Measurements from ENCODE around the gene PPFIA4. TPM values are rescaled to one million over a fixed set of nuclear protein-coding genes. Genes with fewer than 3 reads are reported as not detected.
"Not testable (repeated sequence)": the region's sequence is repeated elsewhere in the genome, so short reads cannot be mapped to it uniquely, and the experiment has no call there.

PPFIA4 gene
- total RNA-seq = 11.1 TPM

DNA sequence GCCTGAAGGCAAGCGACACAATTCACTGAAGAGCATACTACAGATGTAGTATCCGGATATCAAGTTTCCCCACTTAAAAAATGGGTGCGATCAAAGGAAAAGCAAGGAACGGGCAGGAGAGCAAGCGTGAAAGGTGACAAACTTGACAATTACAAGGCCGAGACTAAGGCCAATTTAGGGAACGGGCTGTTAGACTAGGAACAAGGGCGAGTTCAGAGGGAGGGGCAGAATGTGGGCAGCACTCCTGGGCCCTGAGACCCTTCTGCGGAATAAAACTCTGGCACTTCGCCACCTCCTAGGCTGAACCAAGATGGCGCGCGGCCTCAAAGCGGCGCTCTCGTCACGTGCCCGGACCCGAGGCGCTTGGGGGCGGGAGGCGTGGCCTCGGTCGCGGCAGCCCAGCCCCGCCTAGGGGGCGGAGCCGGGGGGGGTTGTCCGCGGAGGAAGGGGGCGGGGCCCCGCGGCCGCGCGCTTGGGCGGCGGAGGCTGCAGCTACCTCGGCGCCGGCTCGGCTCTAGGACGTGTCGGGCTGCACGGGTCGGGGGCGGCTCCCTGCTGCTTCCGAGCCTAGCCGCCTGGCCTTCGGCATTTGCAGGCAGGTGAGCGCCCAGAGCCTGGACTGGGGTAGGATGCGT, at the start of gene PPFIA4:
TSS of gene PPFIA4 (plus strand) at position 461 of the 635 bp plus-strand sequence. CDS start 12,518 bp downstream, outside the sequence.
- peak; percentile 80 for DNase-seq

DNA sequence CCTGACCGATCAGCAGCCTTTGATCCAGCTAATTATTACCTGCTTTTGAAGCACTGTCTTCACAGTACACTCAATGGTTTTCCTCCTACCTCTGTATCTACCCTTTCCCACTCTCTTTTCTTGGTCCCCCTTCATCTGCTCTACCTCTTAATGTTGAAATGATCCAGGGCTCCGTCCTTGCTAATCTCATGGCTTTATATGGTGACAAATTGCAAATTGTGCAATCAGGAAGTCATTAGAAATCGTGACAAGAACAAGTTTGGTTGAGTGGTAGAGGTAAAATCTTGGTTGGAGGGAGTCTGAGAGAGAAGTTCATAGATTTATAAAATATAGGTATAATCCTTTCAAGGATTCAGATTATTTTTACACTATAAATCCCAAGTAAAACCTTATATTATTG, 49.7 kb upstream of the PPFIA4 start:
- DNase-seq = no peak

DNA sequence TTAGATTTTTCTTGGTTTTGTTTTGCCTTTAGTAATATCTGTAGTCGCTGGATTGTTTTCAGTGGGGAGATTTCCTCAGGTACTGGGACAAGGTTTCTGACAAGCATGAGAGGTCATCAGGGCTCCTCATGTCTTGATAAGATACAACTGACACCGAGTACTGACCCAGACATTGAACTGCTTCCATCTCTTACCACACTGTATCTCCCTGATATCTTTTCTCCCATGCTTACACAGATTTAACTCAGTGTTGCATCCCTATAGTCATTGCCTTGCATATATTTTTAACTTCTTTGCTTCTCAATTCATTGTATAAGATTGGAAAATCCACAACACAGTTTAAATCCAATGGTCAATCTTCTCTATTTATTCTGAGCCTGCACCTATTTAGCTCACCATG, 46.8 kb upstream of the PPFIA4 start:
- DNase-seq = no peak

DNA sequence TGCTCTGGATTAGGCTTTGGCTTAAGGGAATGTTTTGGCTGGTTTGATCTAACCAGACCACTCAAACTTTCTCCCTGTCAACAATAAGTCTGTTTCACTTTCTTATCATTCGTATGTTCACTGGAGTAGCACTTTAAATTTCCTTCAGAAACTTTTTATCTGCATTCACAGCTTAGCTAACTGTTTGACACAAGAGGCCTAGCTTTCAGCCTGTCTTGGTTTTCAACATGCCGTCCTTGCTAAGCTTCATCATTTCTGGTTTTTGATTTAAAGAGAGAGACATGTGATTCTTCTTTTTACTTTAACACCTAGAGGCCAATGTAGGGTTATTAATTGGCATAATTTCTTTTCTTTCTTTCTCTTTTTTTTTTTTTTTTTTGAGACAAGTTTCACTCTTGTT, 44.4 kb upstream of the PPFIA4 start:
- no peak for DNase-seq

DNA sequence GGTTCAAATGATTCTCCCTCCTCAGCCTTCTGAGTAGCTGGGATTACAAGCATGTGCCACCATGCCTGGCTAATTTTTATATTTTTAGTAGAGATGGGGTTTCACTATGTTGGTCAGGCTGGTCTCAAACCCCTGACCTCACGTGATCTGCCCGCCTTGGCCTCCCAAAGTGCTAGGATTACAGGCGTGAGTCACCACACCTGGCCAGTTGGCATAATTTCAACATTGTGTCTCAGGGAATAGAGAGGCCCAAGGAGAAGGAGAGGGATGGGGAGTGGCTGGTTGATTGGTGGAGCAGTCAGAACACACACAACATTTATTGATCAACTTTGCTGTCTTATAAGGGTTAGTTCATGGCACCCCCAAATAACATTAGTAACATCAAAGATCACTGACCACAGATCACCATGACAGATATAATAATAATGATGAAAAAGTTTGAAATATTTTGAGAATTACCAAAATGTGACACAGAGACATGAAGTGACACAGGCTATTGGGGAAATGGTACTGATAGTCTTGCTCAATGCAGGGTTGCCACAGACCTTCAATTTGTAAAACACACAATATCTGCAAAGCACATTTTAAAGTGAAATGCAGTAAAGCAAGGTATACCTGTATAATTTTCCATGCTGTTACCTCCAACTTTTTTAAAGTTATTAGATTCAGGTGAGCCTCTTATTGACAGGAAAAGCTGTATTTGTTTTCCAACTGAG, 43.4 kb upstream of the PPFIA4 start:
- DNase-seq = no peak

DNA sequence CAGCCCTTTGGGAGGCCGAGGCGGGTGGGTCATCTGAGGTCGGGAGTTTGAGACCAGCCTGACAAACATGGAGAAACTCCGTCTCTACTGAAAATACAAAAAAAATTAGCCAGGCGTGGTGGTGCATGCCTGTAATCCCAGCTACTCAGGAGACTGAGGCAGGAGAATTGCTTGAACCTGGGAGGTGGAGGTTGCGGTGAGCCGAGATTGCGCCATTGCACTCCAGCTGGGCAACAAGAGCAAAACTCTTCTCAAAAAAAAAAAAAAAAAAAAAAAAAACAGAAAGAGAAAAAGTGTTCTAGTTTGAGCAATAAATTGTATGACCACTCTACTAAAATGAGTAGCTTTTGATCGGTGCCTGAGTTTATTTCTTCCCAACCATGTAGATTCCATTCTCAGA, 40.2 kb upstream of the PPFIA4 start:
- not testable (repeated sequence) for DNase-seq

DNA sequence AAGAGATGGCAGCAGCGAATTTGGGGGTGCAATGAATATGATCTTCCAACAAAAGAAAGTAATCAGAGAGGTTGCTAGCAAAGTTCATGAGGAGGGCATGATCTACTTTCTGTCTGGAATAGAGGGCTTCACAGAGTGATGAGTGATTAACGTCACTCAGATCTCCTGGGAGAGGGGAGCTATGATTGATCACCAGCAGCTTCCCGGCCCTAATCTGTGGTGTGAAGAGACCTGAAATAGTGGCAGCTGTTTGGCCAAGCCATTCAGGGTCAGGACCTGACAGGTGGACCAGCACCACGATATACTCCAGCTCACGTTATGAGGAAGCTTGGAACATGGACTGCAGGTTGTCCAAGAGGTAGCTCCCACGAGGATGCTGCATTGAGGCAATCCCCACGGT, 39.0 kb upstream of the PPFIA4 start:
- DNase-seq = no peak

DNA sequence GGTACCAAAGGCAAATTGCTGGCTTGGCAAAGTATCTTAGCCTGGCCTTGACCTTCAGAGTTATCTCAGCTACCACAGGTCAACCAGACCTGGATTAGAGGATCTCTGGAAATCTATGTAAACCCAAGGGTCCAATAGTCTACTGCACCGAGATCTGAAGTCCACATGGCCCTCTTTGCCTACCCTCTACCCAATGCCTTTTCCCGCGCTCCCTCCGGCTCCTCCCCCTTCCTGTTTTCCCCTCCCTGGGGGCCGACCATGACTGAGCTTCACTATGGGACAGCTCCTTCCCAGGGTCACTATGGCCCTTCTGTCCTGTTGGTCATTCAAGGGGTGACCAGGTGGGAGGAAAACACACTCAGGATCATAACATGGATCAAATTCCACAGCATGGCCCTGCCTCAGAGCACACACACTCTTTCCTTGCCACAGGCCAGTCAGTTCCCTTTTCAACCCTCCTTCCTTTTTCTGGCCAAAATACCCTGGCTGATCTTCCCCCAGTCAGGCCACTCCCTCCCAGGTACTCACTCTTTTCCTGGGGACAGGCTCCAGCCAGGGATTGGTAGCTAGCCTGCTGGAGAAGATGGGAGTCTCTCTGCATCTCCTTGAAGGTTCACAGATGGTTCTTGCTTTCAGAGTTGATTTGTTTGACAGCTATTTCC, 38.2 kb upstream of the PPFIA4 start:
- DNase-seq = no peak

DNA sequence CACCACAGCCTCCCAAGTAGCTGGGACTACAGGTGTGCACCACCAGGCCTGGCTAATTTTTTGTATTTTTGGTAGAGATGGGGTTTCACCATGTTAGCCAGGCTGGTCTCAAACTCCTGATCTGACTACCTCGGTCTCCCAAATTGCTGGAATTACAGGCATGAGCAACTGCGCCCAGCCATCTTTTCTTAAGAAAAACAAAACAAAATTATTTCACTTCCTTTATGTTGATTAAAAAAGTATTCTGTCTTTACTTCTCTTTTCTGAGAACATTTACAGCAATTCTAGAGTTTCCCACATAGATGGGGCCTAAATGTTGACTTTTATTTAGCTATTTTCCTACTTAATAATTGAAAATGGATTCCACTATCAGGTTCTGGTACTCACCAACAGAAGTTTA, 36.4 kb upstream of the PPFIA4 start:
- no peak for DNase-seq

DNA sequence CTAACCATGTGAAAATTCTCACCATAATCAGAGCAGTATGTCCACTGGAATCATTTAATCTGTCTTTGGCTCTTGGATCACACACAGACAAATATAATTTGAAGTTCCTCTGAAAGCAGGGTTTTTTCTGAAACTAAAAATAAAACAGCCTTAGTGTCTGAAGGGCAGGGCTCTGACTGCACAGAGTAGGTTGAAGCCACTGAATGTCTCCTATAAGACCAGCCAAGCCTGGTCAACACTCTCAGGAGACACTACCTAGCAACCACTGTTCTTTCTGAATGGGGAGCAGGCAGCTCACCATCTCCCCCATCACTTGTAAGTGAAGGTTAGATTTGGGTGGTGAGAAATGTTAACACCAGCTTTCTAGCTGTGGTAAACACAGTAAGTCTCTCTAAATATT, 35.2 kb upstream of the PPFIA4 start:
- no peak for DNase-seq

DNA sequence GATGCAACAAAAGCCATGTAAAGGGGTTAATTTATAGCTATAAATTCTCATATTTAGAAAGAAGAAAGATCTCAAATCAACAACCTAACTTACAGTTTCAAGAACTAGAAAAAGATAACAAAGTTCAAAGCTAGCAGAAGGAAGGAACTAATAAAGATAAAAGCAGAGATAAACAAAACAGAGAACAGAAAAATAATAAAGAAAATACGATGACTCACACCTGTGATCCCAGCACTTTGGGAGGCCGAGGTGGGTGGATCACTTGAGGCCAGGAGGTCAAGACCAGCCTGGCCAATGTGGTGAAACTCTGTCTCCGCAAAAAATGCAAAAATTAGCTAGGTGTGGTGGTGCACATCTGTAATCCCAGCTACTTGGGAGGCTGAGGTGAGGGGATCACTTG, 31.5 kb upstream of the PPFIA4 start:
- DNase-seq = no peak

DNA sequence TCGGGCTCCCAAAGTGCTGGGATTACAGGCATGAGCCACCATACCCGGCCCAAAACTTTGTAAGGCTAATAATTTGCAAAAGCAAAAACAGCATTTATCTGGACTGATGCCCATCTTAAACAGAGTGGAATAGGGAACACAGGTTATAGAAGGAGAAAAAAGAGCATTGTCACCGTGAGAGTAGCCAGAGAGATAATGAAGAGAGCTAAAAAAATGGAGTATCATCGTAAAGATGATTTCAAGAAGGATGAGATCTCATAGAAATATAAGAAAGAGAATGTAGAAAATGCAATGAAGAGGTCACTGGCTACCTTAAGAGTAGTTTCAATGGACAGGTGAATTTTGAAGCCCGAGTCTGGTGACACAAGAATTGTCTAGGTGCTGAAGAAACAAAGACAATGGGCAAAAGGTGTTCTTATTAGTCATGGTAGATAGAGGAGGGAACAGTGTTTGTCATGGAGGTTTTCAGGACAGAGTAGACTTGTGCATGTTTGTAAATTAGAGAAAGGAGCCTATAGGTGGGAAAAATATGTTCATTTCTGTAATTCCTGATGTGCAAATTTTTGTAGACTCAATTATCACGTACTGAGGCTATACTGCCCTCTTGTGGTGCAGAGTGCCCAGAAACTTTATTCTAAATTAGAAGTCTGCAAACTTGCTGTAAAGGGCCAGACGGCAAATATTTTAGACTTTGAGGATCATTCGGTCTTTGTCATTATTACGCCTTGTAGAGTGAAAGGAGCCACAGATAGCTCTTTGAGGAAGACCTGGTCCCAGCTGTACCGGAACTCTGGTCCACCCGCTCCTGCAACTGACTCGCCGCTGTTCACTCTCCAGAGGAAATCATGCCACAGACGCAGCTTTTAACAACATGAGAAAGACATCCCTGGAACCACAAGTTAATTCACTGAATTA, 27.2 kb upstream of the PPFIA4 start:
- no peak for DNase-seq

DNA sequence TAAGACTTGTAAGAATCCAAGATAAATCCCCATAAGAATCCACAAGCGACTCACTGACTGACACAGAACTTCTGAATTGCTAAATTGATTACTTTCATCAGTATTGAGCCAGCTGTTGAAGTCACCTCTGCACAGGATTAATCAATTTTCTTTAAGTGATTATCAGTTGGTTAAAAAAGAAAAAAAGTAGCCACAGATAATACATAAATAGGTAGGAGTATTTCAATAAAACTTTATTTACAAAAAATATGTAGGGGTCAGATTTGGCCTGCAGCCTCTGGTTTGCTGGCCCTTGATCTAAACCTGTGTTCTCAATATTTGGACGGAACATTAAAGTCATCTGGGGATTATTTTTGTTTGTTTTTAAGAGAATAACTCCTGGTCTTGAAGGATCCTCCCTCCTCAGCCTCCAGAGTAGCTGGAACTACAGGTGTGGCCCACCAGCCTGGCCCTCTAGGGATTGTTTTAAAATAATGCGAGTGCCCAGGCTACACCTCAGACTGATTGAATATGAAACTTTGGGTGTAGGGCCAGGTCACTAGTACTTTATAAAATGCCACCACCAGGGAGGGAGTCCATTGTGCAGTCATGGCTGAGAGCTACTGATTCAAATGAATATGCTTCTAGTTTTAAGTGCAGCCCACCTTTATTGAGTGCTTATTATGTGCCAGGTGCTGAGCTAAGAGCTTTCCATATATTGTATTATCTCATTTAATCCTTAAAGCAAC, 25.9 kb upstream of the PPFIA4 start:
- DNase-seq = no peak

DNA sequence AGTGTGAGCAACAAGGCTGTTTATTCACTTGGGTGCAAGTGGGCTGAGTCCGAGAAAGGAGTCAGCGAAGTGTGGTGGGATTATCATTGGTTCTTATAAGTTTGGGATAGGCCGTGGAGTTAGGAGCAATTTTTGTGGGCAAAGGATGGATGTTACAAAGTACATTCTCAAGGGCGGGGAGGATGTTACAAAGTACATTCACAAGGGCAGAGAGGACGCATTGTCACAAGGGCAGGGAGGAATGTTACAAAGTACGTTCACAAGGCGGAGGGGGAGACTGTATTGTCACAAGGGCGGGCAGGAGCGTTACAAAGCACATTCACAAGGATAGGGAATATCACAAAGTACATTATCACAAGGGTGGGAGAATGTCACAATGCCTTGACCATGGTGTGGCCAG, 24.3 kb upstream of the PPFIA4 start:
- no peak for DNase-seq

DNA sequence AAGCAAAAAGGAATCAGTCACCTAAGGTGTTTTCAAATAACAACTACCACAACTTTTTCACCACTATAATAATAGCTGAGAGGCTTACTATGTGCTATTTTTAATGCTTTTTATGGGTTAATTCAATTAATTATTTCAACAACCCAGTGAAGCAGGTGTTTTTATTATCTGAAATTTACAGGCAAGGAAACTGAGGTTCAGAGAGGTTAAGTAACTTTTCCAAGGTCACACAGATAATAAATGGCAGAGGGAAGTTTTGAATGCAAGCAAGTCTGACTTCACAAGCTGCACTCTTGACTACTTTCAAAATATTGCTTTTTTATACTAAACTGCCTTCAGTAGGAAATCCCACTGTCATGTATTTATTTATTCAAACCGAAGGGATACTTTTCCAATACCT, 23.3 kb upstream of the PPFIA4 start:
- DNase-seq = no peak

DNA sequence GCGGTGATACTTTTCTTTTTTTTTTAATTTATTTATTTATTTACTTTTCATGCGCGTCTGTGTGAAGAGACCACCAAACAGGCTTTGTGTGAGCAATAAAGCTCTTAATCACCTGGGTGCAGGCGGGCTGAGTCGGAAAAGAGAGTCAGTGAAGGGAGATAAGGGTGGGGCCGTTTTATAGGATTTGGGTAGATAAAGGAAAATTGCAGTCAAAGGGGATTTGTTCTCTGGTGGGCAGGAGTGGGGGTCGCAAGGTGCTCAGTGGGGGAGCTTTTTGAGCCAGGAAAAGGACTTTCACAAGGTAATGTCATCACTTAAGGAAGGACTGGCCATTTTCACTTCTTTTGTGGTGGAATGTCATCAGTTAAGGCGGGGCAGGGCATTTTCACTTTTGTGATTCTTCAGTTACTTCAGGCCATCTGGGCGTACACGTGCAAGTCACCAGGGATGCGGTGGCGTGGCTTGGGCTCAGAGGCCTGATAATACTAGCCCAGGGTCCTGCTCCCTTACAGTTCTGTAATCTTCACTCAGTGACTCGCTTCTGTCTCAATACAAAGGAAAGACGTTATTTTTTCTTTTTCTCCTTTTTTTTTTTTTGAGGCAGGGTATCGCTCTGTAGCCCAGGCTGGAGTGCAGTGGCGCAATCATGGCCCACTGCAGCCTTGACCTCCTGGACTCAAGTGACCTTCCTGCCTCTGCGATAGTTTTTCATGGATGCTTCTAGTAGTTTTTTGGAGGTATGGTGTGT, 20.7 kb upstream of the PPFIA4 start:
- not testable (repeated sequence) for DNase-seq

DNA sequence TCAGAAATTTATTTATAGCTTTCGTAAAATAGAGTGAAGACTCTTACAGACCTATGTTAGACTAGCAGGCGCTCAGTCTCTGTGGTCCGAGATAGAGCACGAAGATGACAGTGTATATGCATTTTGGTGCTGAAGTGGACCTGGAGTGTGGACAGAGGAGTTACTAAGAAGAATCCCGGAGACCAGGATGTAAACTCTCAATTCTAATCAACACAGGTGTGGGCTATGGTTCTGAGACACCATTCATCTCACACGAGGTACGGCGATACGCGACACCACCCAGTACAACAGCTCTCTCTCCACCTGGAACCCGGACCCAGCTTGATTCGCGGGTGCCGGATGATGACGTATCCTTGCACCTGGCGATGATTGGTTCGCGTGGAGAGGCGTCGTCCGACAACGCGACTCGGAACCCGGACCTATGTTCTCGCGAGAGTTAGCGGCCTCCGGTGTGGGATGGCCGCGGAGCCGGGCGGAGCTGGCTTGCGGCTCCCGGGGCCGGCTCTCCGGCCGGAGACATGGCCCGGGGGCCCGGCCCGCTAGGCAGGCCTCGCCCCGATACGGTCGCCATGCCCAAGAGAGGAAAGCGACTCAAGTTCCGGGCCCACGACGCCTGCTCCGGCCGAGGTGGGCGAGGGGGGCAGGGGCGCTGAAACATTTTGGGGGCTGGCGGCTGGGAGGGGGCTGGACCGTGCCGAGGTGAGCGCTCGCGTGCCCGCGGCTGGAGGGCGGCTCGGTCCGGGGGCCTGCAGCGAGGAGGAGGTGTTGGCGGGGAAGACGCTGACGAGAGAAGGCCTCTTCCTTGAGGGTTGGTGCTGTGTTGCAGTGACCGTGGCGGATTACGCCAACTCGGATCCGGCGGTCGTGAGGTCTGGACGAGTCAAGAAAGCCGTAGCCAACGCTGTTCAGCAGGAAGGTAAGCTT, 19.1 kb upstream of the PPFIA4 start, which contains the start of gene TMEM183A:
TSS of gene TMEM183A (plus strand) at position 427 of the 924 bp plus-strand sequence. CDS start at position 519, 92 bp downstream.
- peak; percentile 92 for DNase-seq

DNA sequence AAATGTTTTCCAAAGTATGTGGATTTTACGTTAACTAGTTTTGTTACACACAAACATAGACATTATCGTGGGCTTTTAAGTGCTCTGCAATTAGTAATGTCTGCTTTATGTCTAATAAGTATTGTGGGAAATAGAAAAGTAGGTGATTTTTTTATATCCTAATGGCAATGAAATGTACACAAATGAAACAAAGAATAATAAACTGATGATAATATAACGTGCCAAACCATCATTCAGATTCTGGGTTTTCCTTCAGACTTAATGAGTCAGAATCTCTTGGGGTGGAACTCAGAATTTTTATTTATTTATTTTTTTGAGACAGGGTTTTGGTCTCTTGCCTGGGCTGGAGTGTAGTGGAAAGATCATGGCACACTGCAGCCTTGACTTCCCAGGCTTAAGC, 17.1 kb upstream of the PPFIA4 start:
- DNase-seq = no peak

DNA sequence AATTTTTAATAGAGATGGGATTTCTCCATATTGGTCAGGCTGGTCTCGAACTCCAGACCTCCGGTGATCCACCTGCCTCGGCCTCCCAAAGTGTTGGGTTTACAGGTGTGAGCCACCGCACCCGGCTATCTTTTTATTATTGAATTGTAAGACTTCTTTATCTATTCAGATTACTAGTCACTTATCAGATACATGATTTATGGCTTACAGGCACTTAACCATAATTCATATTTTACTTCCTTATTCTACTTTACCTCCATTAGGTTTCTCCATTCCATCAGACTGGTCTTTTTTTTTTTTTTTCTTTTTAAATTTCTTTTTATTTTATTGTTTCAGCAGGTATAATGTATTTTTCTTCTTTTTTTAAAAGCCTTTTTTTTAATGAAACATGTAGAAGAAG, 14.7 kb upstream of the PPFIA4 start:
- DNase-seq = no peak

DNA sequence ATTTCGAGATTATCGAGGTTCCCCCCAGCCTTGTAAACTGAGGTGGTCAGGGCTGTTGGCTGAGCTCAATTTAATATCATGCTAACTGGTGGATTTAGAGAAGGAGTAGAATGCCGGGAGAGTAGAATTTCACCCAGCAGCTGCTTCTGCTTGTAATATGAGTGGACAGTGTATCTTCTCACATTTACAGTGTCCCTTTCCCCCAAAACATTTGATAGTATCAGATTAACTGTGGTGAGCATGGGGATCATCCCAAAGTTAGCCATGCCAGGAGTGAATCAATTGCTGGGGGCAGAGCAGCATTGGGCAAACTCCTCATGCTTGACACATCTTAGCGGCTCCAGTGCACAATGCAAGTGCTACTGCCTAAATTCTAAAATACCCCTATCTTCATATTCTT, 9.2 kb upstream of the PPFIA4 start:
- DNase-seq = no peak

All from occipital lobe (tissue), 2 donors.